GM12801 (cell line): ENCODE data around the gene GPRC5A.

Experiments used
- TF ChIP-seq, protein P1 (sequence below): IDR thresholded peaks from one replicate; pipeline ENCODE4 v1.5.1; 2011; ENCODE audit warnings: control low read depth; ENCODE audit not compliant: insufficient read length; ENCODE audit errors: extremely low read depth

Gene GPRC5A

DNA sequence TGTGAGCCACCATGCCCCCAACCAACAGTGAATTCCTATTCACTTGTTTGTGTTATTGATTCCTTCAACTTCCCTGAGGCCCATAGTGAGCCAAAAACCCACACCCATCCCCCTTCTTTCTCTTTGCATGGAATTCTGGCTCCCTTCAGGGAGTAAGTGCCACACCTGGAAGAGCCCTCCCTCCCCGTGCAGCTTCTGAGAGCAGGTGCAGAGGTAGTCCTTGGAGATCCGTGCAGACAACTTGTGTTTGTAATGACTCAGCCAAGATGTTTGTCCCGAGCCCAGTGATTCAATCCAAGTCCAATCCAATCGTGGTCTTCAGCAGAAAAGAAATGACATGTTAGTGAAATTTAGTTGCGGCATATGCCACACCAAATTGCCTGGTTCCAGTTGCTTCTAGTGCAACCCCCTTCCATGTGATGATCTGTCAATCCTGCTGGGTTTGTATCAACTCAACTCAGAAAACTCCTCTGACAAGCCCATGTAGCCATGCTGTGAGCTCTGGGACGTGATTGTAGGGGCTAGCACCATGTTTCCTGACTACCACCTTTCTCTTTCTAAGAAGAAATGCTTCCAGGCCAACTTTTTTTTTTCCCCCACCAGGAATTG lies 27.5 kb downstream of the GPRC5A start:
- TF ChIP-seq, protein P1, sequence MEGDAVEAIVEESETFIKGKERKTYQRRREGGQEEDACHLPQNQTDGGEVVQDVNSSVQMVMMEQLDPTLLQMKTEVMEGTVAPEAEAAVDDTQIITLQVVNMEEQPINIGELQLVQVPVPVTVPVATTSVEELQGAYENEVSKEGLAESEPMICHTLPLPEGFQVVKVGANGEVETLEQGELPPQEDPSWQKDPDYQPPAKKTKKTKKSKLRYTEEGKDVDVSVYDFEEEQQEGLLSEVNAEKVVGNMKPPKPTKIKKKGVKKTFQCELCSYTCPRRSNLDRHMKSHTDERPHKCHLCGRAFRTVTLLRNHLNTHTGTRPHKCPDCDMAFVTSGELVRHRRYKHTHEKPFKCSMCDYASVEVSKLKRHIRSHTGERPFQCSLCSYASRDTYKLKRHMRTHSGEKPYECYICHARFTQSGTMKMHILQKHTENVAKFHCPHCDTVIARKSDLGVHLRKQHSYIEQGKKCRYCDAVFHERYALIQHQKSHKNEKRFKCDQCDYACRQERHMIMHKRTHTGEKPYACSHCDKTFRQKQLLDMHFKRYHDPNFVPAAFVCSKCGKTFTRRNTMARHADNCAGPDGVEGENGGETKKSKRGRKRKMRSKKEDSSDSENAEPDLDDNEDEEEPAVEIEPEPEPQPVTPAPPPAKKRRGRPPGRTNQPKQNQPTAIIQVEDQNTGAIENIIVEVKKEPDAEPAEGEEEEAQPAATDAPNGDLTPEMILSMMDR: no peak

DNA sequence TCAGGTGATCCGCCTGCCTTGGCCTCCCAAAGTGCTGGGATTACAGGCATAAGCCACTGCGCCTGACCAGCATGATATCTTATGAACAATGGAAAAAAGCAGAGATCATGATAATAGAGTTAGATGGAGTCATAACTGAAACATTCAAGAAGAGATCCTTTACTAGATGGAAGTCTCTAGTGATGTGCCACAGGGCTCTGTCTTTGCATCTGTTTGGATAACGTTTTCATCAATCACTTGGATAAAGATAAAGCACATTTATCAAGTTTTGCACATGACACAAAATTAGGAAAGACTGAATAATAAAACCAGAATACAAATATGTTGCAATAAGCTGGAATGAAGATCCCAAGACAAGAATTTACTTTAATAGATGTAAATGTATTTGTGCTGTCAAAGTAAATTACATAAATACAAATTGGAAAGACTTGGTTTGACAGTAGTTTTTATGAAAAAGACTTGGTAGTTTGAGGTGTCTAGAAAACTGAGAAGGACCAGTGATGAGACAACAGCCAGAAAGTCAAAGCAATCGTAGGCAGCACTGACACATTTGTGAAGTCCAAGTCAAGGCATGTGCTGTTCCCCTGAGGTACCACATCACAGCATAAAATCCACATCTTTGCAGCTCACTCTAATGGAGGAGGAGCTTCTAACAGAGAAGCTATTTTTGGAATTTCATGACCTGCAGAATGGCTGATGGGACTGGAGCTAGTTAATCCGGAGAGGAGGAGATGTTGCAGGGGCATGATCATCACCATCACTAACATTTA lies 28.5 kb downstream of the GPRC5A start:
- TF ChIP-seq, protein P1: no peak

DNA sequence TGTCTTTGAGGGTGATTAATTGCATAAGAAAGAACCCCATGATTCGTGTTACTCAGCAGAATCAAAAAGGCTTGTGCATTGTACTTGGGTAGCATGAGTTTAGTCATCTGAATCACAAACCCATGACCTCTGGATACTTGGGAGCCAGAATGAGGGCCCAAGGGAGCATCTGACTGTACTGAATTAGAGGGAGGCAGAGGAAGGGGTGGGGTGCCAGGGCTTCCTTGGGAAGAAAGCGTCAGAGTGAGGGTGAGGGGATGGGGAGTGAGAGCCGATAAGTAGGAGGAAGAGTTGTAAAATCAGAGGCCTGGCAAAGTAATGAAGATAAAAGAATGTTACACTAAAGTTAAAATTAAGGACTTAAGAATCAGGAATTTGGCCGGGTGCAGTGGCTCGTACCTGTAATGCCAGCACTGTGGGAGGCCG lies 30.8 kb downstream of the GPRC5A start:
- TF ChIP-seq, protein P1: no peak

DNA sequence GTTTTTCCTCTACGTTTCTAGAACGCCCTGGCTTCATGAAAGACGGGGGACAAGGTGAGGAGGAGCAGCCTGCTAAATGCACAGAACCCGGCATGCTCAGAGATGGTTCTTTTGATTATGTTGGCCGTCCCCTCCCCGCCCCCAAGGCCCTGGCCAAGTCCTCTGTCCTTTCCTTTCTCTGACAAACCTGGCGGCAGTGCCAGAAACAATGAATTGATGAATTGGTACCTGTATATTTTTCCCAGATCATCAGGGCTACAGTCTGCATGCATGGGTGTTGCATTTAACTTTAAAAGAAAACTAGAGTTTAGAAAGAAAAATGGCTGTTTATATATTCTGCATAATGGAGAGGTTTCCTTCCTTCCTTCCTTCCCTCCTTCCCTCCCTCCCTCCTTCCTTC lies 31.6 kb downstream of the GPRC5A start:
- TF ChIP-seq, protein P1: no peak

DNA sequence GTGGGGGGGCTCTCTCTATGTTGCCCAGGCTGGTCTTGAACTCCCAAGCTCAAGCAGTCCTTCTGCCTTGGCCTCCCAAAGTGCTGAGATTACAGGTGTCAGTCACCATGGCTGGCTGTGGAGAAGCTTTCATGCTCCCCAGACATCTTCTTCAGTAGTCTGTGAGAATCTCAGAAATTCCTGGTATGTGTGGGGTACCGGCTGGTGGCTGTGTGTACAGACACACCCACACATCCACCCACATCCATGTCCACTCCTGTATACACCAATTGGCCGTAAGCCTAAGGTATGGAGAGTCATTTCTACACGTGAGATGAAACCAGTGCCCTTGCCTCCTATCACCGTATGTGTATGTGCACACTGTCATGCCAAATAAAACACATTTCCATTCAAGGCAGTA lies 32.8 kb downstream of the GPRC5A start:
- TF ChIP-seq, protein P1: no peak

DNA sequence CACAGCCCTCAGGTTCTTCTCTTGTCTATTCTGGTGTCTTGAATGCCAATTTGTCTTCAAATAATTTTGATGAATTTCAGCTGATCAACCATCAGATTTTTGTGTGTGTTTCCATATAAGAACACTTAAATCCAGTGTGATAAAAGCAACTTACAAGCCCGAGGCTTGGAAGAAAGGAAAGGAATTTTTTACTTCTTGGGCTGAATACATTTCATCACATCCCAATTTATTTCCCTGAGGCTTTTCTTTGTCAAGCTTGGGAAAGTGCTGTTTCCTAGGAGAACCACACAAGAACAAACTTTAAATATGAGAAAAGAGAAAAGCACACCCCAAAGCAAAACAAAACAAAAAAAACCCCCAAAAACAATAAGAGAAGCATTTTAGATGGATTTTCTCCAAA lies 34.0 kb downstream of the GPRC5A start:
- TF ChIP-seq, protein P1: no peak

DNA sequence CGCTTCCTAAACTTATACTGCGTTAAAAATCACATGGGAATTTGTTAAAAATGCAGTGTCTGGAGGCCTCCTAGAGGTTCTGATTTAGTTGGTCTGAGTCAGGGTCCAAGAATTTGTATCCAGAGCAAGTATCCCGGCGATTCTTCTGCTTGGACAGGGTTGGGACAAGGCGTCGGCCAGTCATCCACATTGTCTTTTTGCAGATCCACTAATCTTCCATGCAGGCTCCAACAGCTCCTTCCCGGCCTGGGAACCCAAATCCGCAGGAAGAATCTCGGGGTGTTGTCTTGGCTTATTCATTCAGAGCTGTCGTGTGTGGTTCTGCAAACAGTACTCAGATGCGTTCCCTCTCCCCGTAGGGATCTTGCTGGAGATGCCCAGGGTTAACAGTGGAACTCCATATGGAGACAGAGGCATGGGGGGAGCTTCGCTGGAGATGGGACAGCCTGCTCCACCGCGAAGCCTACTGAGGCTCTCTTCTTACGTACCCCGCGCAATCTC lies 35.3 kb downstream of the GPRC5A start:
- TF ChIP-seq, protein P1: no peak
